GM08714 (cell line): Measurements from ENCODE around the gene STX18.

Experiments
- H3K4me3 ChIP-seq: fragments of 200-500 bp; sonication (Bioruptor generic); 2 replicates; pipeline ENCODE4 v1.5.1; 2014; ENCODE audit warnings: mild to moderate bottlenecking, low read length, inconsistent platforms
- ZNF274 ChIP-seq: IDR thresholded peaks from 2 replicates; pipeline ENCODE4 v1.6.1; 2012; ENCODE audit warnings: mild to moderate bottlenecking, low read depth, low read length

Gene STX18

DNA sequence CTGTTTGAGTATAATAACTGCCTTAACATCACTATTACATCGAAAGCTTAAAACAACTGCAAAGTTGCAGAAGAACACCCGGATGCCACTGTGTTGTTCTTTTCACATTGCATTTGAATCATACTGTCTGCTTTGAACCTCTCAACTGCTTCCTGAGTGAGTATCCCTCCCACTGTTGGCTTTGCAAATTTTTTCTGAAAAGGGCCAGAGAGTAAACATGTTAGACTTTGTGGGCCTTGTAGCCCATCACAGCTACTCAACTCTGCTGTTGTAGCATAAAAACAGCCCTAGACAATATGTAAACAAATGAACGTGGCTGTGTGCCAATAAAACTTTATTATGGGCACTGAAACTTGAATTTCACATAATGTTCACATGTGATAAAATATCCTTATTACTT lies 78.9 kb downstream of the STX18 start:
- H3K4me3 ChIP-seq, result no peak overlapping the region
- no peak for TF ChIP-seq ZNF274

DNA sequence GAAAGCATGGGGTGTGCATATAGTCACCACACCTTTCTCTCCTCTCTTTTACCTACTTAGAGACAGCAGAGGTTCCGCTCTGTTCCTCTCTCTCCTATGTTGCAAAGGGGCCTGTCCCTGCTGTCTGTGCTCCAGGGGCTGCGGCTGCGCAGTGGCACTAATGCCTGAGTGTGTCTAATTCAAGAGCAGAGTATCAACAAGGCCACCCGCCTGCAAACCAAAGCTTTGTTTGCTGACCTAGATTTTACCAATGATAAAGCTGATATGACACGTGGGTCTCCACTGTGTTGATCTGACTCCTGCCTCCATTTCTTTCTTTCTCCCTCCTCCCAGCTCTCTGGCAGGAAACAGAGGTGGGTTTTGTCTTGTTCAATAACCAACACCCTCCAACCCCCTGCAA lies 80.0 kb downstream of the STX18 start:
- H3K4me3 ChIP-seq, result no peak overlapping the region
- TF ChIP-seq ZNF274, result no peak

DNA sequence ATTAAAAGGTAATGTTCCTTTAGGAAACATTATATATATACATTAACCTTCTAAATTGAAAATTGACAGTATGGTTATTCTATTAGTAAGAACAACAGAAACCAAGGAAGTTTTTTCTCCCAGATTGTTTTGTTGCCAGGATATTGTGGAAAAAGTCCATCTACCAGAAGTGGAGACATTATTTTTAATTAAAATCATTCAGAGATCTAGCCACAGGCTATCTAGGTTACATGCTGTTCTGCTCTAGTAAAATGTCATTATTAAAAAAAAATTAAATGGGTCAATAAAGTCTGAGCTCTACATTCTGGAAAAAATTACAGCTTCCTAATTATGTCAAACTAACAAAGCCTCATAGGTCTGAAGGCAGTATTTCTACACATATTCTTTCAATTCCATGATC lies 80.7 kb downstream of the STX18 start:
- TF ChIP-seq ZNF274, result no peak
- H3K4me3 ChIP-seq, result no peak overlapping the region

DNA sequence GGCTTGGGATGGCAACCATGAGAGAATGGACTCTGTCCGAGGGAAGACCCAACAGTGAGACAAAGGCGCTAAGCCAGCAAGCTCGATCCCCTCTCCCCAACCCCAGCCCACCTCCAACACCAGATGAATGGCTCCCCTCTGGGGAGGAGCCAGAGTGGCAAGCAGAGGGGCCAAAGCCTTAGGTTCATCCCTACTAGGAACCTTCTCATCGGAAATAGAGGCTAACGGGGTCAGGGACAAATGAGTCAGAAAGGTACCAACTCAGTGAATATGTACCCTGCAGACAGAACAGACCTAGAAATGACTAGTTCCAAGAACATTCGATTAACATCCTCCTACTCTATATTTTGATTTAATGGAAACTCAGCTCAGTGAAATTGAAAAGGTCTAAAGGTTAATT lies 81.1 kb downstream of the STX18 start:
- no peak overlapping the region for H3K4me3 ChIP-seq
- no peak for TF ChIP-seq ZNF274

DNA sequence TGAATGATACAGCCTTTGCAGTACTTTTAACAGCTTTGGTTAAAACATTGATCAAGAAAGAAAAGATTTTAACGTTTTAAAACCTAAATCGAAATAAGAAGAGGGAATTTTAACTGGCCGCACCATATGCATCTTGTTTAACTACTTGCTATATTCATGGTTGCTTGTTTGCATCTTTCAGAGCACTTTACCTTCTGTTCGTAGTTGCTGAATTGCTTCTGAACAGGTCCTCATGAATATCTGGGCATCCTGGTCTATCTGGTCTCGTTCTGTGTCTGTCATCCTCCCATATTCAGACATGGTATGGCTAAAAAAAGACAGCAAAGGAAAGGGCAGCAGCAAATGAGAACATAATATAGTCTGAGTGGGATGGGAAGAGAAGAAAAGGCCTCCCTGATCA lies 82.7 kb downstream of the STX18 start:
- no peak for TF ChIP-seq ZNF274
- H3K4me3 ChIP-seq, result no peak overlapping the region

DNA sequence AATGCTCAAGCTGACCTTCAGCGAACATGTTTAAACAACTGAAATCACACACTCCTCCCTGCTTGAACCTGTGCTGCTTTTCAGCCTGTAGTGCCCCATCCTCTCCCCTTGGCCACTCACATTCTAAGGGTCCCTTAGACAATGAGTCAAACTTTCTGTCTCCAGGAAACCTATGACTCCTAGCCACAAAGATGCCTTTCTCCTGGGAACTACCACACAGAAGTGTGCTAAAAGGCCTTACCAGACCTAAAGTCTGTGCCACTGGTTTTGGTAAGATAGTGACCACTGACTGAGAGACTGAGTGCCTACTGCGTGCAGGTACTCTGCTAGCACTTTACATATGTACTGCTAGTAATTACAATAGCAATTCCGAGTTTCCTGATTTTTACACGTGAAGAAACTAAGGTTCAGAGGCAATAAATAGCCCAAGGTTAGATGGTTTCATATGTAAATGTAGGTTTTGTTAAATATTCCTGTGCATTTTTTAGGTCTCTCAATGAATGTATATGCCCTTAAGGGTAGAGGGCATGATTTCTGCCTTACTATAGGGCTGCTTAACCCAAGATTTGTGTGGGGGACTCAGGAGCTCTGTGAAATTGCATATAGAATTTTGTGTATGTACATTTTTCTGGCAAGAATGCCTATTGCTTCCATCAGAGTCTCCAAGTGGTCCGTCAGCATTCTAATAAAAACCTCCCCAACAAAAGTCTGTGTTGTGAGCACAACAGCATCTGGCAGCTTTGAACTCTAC lies 83.9 kb downstream of the STX18 start:
- TF ChIP-seq ZNF274, result no peak
- H3K4me3 ChIP-seq, result no peak overlapping the region

DNA sequence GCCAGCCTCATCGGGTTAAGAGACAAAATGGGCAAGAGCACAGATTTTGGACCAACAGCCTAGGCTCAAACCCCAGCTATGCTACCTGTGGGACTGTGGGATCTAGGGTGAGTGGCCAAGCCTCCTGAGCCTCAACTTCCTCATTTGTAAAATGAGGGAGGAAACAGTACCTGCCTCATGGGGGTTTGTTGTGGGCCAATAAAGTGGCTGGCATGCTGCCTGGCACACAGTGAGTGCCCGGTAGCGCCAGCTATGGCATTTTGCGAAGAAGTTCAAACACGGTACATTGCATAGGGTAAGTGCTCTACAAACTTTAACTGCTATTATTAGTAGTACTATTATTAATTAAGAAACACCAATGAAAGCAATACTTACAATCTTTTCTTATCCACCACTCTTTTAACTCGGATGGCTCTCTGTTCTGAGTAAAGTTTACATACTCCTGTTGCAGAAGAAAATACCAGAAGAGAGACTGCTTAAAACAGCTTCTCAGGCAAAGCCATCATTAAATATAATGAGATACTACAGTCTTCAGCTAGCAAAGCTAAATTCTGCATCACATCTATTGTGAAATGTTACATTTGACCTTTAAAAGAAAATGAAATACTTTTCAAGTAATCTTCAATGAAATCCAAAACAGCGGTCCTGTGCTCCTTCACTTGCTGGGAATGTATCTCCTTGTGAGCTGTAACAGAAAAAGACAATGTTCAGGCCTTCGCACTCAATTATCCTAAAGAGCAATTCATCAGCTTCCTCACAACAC lies 84.9 kb downstream of the STX18 start:
- TF ChIP-seq ZNF274, result no peak
- no peak overlapping the region for H3K4me3 ChIP-seq

DNA sequence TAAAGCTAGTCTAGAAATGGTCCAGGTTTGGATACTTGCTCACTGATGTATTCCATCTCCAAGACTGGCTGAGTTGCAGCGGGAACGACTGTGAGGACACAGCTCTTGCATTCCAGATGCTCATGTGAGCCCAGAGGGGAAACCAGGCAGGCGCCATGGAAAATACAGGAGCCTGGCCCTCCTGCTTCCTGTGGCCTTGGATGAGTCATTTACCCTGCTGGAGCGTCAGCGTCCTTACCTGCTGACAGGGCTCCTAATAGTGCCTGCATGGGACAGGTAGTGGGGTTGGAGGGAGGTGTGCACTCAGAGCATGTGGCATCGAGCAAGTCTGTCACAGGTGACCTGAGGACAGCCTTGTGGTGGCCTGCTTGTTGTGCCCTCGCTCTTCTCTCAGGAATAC lies 85.5 kb downstream of the STX18 start:
- H3K4me3 ChIP-seq, result no peak overlapping the region
- TF ChIP-seq ZNF274, result no peak

DNA sequence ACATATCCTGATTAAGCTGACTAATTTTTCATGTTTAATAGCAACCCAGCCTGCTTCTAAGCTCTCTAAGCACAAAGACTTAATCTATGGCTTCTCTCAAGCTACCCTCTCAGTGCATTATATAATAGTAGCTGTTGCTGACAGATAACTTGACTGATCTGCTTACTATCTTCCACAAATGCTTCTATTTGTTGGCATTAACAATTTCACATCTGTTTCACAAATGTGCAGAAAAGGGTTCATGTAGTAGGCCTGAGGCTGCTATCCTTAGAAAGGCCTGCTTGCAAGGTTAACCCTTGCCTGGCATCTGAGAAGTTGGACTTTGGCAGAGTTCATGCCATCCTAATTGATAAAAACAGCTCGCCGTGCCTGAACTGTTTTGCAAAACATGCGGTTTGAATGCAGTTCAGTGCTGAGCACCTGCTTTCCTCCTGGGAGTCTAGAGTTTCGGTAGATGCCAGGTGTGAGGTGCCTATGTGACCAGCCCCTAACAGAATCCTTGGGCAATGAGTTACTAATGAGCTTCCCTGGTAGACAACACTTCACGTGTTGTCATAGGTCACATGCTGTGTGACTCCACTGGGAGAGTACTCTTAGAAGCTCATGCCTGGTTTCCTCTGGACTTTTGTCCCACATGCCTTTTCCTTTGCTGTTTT lies 86.5 kb downstream of the STX18 start:
- H3K4me3 ChIP-seq, result no peak overlapping the region
- TF ChIP-seq ZNF274, result no peak

DNA sequence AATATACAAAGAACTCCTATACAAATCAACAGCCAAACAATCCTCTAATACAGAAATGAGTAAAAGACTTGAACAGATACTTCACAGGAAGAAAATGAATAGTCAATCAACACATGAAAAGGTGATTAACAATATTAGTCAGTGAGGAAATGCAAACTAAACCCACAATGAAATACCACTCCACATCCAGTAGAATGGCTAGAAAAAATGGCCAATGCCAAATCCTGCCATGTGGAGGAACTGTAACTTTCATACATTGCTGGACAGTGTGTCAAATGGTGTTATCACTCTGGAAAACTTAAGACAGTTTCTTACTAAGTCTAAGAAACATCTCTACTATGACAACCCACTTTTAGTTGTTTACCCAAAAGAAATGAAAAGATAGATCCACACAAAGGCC lies 95.4 kb downstream of the STX18 start:
- TF ChIP-seq ZNF274, result no peak
- H3K4me3 ChIP-seq, result no peak overlapping the region

DNA sequence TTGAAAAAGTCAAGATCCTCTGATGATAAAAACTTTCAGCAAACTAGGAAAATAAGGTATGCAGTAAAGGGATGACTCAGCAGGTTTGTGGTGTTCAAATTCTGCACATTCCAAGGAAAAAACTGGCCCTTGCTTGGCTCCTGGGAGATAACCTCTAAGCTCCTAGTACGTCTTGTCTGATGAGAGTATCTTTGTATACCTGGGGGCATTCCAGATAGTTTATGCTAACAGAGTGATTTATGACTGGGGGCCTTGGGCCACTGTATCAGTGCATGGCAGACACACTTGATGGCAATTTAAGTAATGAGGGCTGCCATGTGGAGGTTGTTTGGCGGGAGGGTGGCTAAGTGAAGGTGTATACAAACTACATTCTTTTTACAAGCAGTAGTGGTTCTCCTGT lies 98.0 kb downstream of the STX18 start:
- no peak for TF ChIP-seq ZNF274
- H3K4me3 ChIP-seq, result no peak overlapping the region

DNA sequence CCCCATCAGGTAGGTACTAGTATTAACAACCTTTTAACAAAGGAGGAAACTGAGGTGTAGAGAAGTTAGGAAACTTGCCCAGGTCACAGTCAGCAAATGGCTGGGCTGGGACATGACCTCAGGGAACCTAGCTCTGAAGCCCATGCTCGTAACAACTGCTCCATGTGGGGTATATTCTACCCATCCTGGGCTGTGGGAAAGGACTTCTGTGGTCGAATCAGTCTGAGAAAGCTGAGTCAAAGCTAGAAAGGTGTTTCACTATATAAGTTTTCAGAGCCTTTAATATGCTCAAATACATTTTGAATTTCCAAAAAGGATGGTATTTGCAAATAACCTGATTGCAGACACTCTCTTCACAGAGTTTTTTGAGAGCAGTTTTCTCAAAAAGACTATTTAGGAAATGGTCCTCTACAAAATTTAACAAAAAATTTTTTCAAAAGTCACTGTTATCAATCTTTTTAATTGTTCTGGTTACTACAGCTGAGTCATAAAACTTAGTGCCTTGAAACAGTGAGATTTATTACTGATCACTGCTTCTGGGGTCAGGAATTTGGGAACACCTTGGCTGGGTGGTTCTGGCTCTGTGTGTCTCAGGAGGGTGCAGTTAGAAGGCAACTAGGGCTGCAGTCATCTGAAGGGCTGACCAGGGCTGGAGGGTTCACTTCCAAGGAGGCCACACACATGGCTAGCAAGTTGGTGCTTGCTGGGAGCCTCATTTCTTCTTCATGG lies 101.4 kb downstream of the STX18 start:
- no peak for TF ChIP-seq ZNF274
- no peak overlapping the region for H3K4me3 ChIP-seq

DNA sequence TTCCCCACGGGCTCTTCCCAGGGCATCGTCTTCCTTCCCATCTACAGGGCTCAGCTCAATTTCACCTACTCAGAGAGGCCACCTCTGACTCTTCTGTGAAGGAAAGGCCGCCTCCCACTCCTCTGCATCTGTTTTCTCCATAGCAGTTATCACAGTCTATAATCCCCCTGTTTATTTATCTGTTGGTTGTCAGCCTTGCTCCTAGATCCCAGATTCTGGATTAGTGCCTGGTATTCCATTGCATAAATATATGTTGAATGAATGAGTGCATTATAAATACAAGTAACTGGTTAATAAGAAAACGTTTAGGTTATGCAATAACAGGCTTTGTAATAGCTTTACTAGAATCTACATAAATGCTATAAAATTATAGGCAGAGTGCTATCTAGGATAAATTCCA lies 102.1 kb downstream of the STX18 start:
- TF ChIP-seq ZNF274, result no peak
- no peak overlapping the region for H3K4me3 ChIP-seq

DNA sequence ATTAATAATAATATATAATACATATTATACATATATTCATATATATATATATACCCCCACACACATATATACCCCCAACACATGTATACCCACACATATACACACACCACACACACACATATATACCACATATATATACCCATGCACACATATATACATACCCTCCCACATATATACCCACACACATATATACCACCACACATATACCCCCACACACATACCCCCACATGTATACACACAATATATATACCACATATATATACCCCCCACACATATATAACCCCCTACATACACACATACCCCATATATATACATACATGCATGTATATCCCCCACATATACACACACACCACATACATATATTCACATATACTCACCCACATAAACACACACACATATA lies 103.0 kb downstream of the STX18 start:
- no peak for TF ChIP-seq ZNF274
- H3K4me3 ChIP-seq, result no peak overlapping the region
